ENCODE measurements around the gene TRIM9. TPM values are rescaled to one million over a fixed set of nuclear protein-coding genes. Genes with fewer than 3 reads are reported as not detected.

Gene TRIM9
- total RNA-seq, 2 donors from 2014 or later: 1.2 to 1.3 TPM

GRCh38 chr14:50985124-50985858 is 109.6 kb downstream of the TRIM9 start:
- no peaks in the 10 kb centered on the region for H3K9me3 Mint-ChIP-seq
- H3K36me3 Mint-ChIP-seq (ENCODE audit: low read depth): no peaks in the 10 kb centered on the region
- no peak overlapping the region for H3K27ac Mint-ChIP-seq
- no peak for ATAC-seq (replicated peaks)
- peaks cover 16% of the 10 kb centered on the region for H3K27me3 Mint-ChIP-seq
- H3K4me3 Mint-ChIP-seq: no peak overlapping the region
- H3K4me1 Mint-ChIP-seq: no peaks in the 10 kb centered on the region

DNA sequence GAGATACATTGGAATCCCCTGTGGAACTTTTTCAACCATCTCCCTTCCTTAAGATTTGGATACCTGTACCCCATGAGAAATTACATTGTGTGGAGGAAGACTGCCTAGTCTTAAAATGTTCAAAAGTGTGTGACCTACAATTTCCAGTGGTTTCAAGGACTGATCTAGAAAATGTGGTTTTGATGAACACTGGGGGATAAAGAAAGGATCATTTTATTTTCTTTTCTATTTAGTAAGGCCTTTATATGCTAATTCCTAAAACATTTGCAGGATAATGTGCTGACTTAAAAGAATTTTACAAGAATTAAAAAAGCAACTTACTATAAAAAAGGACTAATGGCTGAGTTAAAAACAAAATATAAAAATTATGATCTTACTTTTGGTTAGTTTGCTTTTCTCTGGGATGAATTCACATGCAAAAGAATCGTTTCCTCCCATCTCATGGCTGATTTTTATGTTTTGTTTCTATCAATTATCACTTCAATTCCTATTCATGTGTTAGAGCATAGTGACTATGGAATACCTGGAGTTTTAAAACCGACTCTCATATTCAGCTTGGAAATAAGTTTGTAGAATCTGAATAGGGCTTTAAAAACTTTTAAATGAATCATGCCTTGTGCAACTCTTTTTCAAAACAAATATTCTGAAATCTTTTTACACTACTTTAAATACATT is 110.7 kb downstream of the TRIM9 start:
- no peaks in the 10 kb centered on the region for H3K4me1 Mint-ChIP-seq
- H3K9me3 Mint-ChIP-seq: no peaks in the 10 kb centered on the region
- ATAC-seq (replicated peaks): no peak
- H3K27me3 Mint-ChIP-seq: peaks cover 15% of the 10 kb centered on the region
- no peak overlapping the region for H3K4me3 Mint-ChIP-seq
- no peak overlapping the region for H3K27ac Mint-ChIP-seq
- no peaks in the 10 kb centered on the region for H3K36me3 Mint-ChIP-seq (ENCODE audit: low read depth)

DNA sequence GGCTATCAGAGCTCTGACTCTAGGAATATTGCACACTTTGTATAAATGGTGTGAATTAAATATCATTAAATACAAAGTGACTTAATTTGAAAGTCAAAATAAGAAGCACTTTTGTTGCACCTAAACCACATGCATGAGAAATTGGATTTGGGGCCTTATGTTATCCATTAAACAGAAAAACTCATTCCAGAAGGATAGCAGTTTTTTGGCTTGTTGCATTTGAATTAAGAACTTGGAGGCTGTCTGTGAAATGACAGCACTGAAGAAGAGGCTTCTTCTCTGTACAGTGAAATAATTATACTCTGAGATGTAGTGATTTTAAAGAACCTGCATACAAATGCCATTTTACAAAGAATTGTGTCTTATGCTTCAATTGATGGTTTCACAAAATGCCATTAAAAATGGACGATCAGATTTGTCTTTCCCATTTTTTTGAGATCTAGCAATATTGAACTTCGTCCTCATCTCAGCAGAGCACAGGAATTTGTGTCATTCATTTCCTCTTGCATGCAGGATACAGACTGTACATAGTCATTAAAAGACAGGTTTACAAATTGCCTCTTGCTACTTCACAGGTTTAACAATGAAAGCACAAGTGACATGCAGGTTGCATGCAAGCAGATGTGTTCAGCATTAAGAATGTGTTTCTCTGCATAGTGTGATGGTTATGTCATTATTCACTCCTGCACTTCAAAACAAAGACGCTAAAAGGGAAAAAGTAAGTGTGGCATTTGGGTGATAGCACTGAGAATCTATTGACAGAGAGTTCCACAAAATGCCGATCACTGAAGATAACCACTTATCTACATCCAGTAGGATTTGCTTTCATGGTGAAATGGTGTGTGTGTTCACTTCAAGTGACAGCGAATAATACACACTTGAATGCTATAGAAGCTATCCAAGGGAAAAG is 114.7 kb downstream of the TRIM9 start:
- H3K27ac Mint-ChIP-seq: no peak overlapping the region
- H3K4me3 Mint-ChIP-seq: no peak overlapping the region
- ATAC-seq (replicated peaks): no peak
- no peaks in the 10 kb centered on the region for H3K9me3 Mint-ChIP-seq
- H3K4me1 Mint-ChIP-seq: no peaks in the 10 kb centered on the region
- no peaks in the 10 kb centered on the region for H3K36me3 Mint-ChIP-seq (ENCODE audit: low read depth)
- H3K27me3 Mint-ChIP-seq: peaks cover 12% of the 10 kb centered on the region

DNA sequence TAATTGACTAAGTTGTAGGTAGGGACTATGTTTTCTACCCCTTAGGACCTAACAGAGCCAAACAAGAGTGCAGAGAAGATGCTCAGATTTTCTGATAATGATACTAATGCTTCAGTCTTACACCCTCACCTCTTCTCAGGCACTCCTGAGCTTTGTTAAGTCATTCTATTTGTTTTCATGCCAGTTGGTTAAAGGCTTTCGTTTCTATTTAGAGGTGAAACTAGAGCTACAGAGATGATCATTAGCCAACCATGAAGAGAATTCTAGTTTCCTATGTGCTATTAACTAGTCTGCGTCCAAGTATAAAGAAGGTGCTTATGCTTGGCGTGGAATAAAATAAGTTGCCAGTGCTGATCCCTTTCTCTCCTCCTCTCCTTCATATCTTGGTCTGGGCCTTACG is 116.0 kb downstream of the TRIM9 start:
- H3K27ac Mint-ChIP-seq: no peak overlapping the region
- H3K4me1 Mint-ChIP-seq: no peaks in the 10 kb centered on the region
- H3K9me3 Mint-ChIP-seq: no peaks in the 10 kb centered on the region
- ATAC-seq (replicated peaks): no peak
- no peak overlapping the region for H3K4me3 Mint-ChIP-seq
- no peaks in the 10 kb centered on the region for H3K36me3 Mint-ChIP-seq (ENCODE audit: low read depth)
- peaks cover 12% of the 10 kb centered on the region for H3K27me3 Mint-ChIP-seq

GRCh38 chr14:50978529-50978871 is 116.4 kb downstream of the TRIM9 start:
- Mint-ChIP-seq H3K4me1 (no peaks in the 10 kb centered on the region), H3K27me3 (peaks cover 12% of the 10 kb centered on the region), H3K36me3 (ENCODE audit: low read depth) (no peaks in the 10 kb centered on the region), H3K9me3 (no peaks in the 10 kb centered on the region), H3K27ac (no peak overlapping the region), H3K4me3 (no peak overlapping the region)
- ATAC-seq (replicated peaks): no peak

- no peaks in the 10 kb centered on the region for H3K9me3 Mint-ChIP-seq
- no peaks in the 10 kb centered on the region for H3K4me1 Mint-ChIP-seq
- no peak for ATAC-seq (replicated peaks)
- H3K27ac Mint-ChIP-seq: no peak overlapping the region
- no peak overlapping the region for H3K4me3 Mint-ChIP-seq
- H3K36me3 Mint-ChIP-seq (ENCODE audit: low read depth): no peaks in the 10 kb centered on the region
- peaks cover 12% of the 10 kb centered on the region for H3K27me3 Mint-ChIP-seq
Measured at GRCh38 chr14:50977863-50978528, 116.9 kb downstream of the TRIM9 start.

GRCh38 chr14:50974118-50974517 is 120.8 kb downstream of the TRIM9 start:
- H3K27ac Mint-ChIP-seq: no peak overlapping the region
- H3K4me3 Mint-ChIP-seq: no peak overlapping the region
- no peaks in the 10 kb centered on the region for H3K4me1 Mint-ChIP-seq
- no peaks in the 10 kb centered on the region for H3K9me3 Mint-ChIP-seq
- ATAC-seq (replicated peaks): no peak
- peaks cover 16% of the 10 kb centered on the region for H3K27me3 Mint-ChIP-seq
- no peaks in the 10 kb centered on the region for H3K36me3 Mint-ChIP-seq (ENCODE audit: low read depth)

- Mint-ChIP-seq H3K36me3 (ENCODE audit: low read depth) (no peaks in the 10 kb centered on the region), H3K27ac (no peak overlapping the region), H3K4me1 (no peaks in the 10 kb centered on the region), H3K27me3 (peaks cover 13% of the 10 kb centered on the region), H3K4me3 (no peak overlapping the region), H3K9me3 (no peaks in the 10 kb centered on the region)
- ATAC-seq (replicated peaks): no peak
Measured at GRCh38 chr14:50972734-50973133, 122.2 kb downstream of the TRIM9 start.

- no peak for ATAC-seq (replicated peaks)
- Mint-ChIP-seq H3K27me3 (peaks cover 11% of the 10 kb centered on the region), H3K4me1 (no peaks in the 10 kb centered on the region), H3K4me3 (no peak overlapping the region), H3K36me3 (ENCODE audit: low read depth) (no peaks in the 10 kb centered on the region), H3K27ac (no peak overlapping the region), H3K9me3 (no peaks in the 10 kb centered on the region)
Measured at GRCh38 chr14:50970886-50971781, 123.8 kb downstream of the TRIM9 start.

- Mint-ChIP-seq H3K9me3 (no peaks in the 10 kb centered on the region), H3K4me3 (no peak overlapping the region), H3K27me3 (peaks cover 7% of the 10 kb centered on the region), H3K27ac (no peak overlapping the region), H3K4me1 (no peaks in the 10 kb centered on the region), H3K36me3 (ENCODE audit: low read depth) (no peaks in the 10 kb centered on the region)
- no peak for ATAC-seq (replicated peaks)
Measured at GRCh38 chr14:50967790-50968189, 127.1 kb downstream of the TRIM9 start.

DNA sequence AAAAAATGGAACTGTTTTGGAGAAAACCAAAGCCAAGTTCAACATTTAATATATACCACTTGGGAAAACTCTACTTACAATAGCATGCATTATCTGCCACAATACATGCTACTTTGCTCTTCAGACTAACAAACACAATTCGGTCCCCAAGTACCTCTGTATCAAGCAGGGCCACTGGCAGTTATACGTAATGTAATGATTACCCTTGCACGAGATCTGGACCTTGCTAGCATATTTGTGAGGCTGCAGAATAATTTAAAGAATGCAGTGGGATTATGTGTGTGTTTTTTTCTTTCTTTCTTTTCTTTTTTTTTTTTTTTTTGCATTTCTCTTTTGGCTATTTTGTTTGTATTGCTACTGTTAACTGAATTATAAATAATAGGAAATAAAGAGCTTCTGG is 127.8 kb downstream of the TRIM9 start:
- Mint-ChIP-seq H3K36me3 (ENCODE audit: low read depth) (no peaks in the 10 kb centered on the region), H3K27ac (no peak overlapping the region), H3K4me1 (no peaks in the 10 kb centered on the region), H3K27me3 (peaks cover 7% of the 10 kb centered on the region), H3K4me3 (no peak overlapping the region), H3K9me3 (no peaks in the 10 kb centered on the region)
- no peak for ATAC-seq (replicated peaks)

DNA sequence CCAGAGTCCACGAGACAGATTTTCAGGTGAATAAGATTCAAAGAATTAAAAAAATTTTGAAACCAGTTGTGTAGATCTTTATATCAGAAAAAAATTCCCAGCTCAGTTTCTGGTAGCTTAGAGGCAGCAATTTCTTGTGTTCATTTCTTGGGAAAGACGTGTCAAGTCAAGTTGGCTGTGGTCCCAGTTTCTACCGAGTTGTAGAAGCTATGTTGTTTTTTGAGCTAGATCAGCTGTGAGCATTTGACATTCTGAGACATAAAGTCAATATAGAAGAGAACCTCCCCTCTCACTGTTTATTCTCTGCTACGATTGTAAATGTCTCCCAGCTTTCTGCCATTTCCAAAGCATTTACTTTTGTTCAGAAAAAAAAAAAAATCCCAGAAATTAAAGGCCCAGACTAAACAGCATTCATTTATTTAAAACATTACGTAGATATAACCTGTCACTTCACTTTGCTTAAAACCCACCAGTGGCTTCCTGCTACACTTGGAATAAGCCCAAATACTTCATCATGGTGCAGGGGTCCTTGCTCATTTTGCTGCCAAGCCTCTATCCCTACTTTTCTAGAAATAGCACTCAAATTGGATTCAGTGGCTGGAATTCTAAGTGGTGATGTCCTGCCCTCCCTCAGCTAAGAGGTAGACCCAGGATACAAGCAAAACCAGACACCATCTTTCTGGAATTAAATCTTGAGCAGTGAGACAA is 130.1 kb downstream of the TRIM9 start:
- no peaks in the 10 kb centered on the region for H3K4me1 Mint-ChIP-seq
- no peaks in the 10 kb centered on the region for H3K9me3 Mint-ChIP-seq
- H3K4me3 Mint-ChIP-seq: no peak overlapping the region
- no peak for ATAC-seq (replicated peaks)
- no peaks in the 10 kb centered on the region for H3K36me3 Mint-ChIP-seq (ENCODE audit: low read depth)
- no peak overlapping the region for H3K27ac Mint-ChIP-seq
- H3K27me3 Mint-ChIP-seq: peaks cover 9% of the 10 kb centered on the region

- Mint-ChIP-seq H3K27me3 (peaks cover 7% of the 10 kb centered on the region), H3K4me3 (no peak overlapping the region), H3K4me1 (no peaks in the 10 kb centered on the region), H3K36me3 (ENCODE audit: low read depth) (no peaks in the 10 kb centered on the region), H3K27ac (no peak overlapping the region), H3K9me3 (no peaks in the 10 kb centered on the region)
- ATAC-seq (replicated peaks): no peak
Measured at GRCh38 chr14:50963919-50964318, 131.0 kb downstream of the TRIM9 start.

Data from activated T-helper 17 cell treated with anti-CD3 and anti-CD28 coated beads, Interleukin-2, amount 50 U/mL, for 72 hours (primary cell).